GM18909 (cell line): ENCODE measurements around the gene MSI2.
"Not testable (repeated sequence)": the region's sequence is repeated elsewhere in the genome, so short reads cannot be mapped to it uniquely, and the experiment has no call there.

Experiments used
- ATAC-seq: cut with Tn5 transposase; IDR thresholded peaks from one replicate; pipeline ENCODE4 v1.9.1; 2021; ENCODE audit warnings: mild to moderate bottlenecking; ENCODE audit not compliant: unreplicated experiment, poor library complexity

Gene MSI2

DNA sequence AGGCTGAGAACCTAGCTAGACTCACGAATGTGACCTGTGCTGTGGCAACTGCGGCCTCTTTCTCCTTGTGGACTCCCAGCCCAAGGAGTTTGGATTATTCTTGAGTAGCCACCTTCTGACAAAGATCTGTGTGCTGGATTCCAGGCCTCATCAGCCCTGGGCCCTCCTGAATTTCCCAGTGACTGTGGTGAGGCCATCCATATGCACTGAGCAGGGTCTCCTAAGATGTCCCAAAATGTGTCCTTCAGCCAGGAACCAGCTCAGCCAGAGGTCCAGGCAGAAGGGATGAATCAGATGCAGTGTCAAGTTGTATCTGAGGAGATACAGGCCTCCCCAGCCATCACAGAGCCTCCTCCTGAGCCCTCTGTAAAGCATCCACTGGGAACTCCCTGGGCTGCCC is 364.3 kb downstream of the MSI2 start:
- no peak for ATAC-seq

DNA sequence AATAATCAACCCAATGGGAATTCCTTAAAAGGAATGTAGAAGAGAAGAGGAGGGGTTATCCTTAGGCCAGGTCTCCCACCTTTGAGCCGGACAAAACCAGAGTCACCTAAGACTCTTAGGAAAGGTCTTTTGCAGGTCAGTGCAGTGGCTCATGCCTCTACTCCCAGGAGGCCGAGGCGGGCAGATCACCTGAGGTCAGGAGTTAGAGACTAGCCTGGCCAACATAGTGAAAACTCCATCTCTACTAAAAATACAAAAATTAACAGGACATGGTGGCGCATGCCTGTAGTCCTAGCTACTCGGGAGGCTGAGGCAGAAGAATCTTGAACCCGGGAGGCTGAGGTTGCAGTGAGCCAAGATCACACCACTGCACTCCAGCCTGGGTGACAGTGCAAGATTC is 365.5 kb downstream of the MSI2 start:
- not testable (repeated sequence) for ATAC-seq

DNA sequence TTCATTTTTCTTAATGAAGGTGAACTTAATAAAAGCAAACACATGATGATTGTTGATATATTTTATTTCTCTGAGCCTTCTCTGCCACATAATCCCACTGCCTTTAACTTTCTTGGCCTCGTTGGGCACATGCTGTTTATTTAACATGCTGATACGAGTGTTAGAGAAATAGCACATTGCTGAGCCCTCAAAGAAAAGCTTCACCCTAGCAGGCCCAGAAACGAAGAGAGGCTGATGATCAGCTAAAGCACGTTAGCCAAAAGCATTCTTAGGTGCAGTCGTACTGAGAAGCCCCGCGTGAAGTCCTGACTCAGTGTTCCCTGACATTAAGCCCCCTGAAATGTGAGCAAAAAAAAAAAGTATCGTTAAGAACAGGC is 366.0 kb downstream of the MSI2 start:
- no peak for ATAC-seq

DNA sequence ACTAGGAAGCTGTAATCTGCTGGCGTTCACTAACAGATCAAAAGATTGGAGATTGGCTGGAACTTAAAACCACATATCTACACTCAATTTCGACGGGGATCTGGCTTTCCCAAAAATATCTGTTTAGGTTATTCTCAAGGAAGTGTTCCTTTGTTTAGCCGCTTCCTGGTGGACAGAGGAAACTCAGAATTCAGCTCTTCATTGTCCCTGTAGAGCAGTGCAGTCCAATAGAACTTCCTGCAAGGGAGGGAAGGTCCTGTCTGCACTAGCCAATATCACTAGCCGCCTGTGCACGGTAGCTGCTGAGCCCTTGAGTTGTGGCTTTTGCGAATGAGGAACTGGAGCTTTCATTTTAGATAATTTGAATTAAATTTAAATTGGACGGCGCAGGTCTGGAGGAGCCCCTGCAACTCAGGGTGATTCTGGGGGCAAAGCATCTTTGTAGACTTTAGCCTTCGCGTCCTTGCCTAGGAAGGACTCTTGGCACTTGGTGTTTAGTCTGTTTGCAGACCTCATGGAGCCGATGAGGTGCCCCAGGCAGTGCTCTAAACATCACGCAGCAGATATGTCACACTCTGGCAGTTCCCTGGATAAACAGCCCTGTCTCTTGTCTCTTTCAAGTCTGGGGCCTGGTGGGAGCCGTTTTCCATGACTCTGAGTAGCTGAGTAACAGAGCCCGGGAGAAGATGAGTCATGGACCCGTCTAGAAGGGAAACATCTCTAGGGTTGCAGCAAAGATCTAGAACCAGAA is 366.5 kb downstream of the MSI2 start:
- peak; percentile 72 for ATAC-seq

DNA sequence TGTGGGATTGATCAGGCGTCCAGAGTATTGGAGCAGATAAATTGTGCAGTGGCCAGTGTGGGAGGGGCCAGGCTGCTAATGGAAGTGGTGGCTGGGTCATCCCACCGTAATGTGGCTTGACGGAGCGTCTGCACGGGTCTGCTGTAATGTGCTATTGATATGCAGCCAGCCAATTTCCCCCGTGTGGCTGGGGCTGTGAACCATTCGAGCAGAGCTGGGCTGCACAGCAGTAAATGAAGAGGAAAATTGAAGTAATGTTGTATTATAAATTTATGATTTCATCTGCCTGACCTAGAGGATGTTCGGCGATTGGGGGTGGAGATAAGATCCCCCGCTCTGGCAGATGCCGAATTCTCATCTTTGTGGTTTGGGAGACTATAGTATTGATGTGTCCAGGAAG is 367.3 kb downstream of the MSI2 start:
- ATAC-seq, result no peak

DNA sequence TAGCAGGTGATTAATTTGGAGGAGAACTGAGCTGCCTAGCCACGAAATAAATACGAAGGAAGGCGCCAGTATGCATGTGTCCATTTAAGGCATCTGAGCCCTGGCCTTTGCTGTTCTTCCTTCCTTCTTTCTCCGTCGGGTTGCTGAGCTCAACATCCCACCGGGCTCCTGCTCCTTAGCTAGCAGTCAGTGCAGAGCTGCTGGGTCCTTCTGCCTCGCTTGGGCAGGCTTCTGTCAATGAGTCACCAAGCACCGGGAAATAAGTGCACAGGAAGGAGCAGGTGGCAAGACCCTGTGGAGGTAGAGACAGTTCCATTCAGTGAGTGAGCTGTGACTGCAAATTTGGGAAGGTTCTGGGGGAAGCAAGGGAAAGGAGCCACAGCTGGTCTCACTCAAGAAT is 368.1 kb downstream of the MSI2 start:
- peak; percentile 45 for ATAC-seq

DNA sequence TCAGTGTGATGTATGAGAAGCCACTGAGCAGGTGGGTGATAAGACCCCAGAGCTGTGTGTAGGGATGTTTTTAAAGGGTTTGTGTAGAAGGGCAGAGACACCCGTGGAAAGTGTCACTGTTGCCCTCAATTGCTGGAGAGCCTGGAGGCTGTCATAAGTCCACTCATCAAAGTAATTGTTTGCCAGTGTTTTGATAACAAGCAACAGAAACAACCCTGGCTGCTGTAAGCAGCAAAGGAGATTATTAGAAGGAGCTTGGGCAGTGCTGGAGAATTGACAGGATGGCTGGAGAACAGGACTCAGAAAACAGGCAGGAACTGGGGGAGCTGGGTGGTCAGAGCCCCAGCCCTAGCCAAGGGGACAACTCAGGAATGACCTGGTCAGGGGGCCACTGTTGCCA is 369.2 kb downstream of the MSI2 start:
- no peak for ATAC-seq

DNA sequence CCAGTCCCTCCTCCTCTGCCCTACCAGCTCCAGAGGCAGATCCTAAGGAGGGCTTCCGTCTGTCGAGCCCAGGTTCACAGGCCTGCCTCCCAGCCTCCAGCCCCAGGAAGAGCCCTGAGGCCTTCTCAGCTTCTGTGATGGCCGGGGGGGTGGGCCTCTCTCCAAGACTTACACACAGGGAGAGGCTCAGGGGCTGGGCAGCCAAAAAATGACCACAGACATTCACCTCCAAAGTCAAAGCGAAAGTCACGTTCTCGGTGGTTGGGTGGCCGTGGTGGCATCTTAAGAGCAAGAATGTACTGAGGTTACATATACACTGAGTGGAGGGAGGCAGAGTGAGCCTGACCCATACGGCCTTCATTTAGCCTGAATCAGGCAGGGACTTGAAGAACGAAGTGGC is 369.6 kb downstream of the MSI2 start:
- ATAC-seq, result no peak

DNA sequence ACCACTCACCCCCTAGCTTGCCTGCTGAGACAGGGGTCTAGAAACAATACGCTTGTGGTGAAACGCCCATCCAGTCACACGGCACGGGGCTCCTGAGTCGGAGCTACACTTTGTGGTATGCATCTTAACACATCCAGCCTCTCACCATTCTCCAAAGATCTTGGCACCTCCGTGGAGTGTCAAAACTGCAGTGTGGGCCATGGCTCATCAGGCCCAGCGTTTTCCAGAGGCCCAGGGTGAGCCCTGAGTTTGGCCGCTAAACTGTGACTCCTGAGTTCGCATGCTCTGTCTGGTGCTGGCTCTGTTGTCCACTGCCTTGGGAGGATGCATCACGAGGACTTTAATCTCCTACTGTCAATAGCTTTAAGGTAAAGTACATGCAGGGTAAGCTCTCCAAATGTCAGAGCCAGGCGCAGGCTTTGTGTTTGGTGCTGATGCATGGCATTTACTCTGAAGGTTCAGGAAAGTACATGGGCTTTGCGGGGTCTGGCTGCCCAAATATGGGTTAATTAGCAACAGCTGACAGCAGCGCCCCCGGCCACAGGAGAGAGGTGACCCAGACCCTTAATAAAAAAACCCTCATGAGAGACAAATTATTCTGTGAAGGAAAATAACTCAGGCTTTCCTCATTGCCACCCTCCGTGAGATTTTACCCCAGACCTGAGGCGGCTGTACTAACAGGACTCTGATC is 370.3 kb downstream of the MSI2 start:
- ATAC-seq, result no peak

DNA sequence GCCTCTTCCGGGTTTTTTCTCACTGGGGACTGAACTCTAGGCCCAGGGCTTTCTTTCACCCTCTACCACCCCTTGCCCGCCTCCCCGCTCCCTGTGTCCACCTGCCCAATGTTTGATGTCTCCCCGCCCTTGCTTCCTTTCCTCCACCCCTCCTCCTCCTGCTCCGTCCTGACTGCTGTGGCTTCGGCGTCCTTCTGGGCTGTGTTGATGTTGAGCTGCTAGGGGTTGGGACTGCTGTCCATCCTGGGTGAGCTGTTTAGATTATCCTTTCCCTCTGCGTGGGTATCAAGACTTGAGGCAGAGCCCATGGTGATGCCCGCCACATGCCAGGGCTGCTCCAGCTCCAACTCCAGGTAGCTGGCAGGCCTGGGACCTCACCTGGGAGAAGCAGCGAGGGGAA is 371.3 kb downstream of the MSI2 start:
- ATAC-seq, result no peak

DNA sequence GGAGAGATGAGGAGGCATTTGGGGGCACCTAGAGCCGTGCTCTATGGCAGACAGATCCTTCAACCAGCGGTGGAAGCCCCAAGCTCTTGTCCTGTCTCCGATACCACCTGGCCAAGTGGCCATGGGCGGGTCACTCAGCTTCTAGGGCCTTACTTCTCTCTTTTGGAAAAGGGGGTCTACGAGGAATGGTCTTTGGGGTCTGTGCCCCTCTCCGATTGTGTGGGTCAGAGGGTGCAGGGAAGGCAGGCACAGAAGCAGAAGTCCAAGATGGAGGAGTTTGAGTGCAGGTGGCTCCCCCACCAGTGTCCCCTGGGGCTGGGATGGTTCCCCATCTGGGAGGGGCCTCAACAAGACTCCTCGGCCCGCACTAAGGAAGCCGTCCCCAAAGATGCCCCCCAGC is 372.1 kb downstream of the MSI2 start:
- no peak for ATAC-seq

DNA sequence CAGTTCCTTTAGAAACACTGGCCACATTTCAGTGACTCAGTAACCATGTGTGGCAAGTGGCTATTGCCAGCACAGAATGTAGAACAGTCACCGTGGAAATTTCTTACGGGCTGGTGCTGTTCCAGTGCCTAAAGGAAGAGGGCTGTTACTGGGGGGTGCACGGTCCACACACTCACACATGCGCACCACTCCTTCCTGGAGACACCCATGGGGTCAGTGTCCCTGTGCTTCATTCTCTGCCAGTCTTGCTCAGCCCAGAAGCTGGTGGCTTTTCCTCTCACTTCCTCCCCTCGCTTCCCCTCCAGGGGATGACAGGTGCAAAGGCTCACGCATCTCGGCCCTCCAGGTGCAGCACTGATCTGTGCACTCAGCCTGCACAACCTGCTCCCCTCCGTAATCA is 373.1 kb downstream of the MSI2 start:
- ATAC-seq, result peak; percentile 84

DNA sequence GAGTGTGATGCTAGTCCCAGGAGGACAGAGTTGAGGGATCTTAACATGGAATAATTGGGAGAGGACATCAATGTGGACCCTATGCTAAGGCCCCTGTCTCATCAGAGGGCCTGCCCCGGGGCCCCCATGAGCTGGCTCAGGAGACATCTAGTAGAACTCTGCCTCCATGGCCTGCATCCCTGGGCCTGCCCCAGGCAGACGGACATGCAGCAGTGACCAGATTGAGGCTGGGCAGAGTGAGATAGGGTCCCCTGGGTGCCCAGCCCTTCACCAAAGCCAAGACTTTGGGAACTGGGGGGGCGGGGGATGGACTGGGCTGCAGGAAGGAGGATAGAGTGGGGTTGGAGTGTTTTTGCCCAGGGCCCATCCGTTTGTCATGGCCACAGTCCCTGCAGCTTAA is 373.6 kb downstream of the MSI2 start:
- ATAC-seq, result no peak

DNA sequence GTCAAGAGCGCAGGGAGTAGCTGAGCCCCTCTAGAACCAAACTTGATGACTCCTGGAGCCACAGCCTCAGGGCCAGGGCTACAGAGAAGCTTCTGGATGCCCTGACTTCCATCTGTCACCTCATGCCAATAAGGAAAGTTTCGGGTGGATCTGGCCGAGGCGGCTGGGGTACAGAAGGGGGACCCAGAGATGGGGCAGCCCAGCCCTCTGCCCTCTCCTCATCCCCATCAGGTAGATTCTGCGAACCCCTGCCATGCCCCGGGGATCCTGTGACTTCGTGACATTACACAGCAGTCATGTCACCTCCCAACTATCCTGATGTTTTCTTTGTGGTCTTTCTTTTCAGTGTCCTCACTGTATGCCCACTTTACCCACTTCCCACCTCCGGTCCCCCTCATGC is 374.4 kb downstream of the MSI2 start:
- ATAC-seq, result no peak

DNA sequence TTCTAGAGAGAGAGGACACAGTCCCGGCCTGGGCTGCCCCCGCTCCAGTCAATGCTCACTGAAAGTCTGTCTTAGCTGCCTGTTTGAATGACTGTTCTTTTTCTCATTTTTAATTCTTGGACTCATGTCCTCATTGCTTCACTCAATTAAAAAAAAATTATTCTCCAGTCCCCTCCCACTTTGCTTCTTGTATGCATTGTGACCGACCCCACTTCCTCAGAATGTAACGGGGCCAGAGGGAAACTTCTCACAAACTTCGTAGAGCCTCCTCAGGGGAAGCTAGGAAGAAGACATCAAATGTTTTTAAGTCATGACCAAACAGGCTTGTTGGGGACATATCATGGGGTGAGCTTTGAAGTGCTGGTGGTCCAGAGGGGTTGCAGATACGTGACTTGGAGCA is 375.5 kb downstream of the MSI2 start:
- no peak for ATAC-seq

DNA sequence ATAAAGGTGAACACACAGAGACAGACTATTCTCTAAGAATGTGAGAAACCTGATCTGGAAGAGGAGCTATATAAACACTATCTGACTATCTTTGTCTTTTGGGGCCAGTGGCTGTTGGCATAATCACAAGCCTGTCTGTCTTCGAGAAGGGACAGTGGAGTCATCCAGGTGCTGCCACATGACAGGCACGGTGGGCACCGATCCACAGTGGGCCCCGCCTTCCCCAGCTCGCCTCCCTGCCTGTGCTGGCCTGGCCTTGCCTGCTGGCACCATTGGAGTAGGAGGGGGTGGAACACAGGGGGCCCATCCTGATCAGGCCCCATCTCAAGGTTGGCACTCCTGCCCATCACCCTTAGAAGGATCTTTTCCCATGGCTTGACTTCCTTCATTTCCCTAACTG is 376.0 kb downstream of the MSI2 start:
- no peak for ATAC-seq

DNA sequence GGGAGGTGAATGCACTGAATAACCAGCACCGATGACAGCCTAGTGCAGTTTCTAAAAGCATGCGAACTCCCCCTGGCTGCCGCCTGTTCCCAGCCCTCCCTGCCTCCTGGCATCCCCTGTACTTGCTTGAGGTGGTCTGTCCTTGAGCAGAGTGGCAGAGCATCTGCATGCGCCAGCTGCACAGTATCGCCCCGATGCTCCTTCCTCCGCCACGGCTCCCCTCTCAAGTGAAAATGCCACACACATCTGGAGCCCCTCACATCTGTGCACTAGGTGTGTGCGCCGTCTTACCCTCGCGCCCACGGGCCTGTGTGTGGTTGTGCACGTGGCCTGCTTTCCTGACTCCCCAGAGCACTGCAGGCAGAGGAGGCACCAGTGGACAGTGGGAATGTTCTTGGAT is 376.9 kb downstream of the MSI2 start:
- ATAC-seq, result no peak

DNA sequence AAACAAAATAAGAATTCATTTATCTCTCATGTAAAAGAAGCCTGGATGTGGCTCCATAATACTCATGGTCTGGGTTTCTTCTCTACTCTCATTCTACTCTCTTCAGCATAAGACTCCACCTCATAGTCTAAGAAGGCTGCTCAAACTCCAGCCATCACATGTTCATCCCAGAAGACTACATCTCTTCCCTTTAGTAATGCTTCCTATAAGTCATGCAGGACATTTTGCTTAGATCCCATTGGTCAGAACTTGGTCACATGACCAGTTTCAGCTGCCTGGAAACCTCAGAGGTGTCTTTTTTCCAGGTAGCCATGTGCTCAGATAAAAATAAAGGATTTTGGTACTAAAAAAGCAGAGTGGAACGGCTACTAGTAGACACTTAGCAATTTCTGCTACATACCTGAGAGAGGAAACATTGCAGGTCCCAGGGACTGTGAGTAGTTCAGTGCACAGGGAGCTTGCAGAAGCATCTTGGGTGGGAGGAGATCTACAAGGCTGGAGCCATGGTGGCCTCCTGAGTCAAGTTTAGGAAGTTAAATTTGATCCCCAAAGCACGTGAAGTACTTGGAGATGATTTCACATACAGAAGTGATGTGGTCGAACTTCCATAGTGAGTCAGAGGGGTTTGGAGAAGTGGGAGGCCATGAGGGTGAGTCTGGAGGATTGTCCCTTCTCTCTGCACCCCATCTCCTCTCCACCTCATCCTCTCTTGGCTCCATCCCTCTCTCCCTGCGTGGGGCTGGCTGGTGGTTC is 378.6 kb downstream of the MSI2 start:
- no peak for ATAC-seq

DNA sequence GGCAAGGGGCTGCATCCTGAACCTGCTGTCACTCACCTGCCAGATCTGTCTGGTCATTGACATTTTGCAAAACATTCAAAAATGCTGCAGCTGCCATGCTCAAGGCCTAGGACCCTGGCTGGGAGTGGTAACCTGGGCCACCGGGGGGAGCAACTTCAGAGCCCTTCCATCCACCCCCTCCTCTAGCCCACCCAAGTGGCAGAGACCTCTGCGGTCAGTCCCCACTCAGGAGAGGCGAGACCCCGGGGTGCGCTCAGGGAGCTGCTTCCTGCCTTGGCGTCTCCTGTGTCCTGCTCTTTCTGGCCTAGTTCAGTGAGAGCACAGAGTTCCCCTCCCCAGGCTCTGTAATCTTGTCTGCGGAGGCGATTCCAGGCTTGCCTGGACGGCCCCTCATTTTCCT is 380.0 kb downstream of the MSI2 start:
- ATAC-seq, result no peak

DNA sequence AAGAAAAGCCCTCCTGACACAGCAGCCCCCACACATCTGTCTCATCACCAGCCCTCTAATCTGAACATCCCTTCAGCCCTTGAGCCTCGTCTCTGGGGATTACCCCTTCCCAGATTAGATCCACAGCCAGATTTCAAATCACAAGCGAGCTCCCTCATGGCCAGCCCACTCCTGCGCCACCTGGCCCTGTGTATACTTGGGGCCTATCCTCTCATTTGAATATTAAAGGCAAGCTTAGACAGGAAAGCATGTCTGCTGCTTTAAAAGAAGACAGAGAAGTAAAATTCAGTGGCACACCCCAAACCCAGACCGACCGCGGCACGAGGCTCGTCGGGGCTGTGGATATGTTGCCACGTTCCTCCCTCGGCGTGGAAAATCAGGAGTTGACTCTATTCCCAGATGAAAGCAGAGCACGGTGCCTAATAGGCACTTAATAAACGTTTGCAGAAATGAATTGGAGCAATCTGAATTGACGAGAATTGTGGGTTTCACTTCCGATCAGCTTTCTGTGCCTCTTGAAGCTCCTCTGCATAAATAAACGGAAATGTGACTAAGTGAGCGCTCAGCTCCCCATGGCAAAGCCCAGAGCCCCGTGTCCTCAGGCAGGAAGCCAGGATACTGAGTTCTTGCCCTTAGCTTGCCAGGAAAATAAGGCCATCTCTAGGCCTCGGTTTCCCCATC is 380.8 kb downstream of the MSI2 start:
- ATAC-seq, result no peak

DNA sequence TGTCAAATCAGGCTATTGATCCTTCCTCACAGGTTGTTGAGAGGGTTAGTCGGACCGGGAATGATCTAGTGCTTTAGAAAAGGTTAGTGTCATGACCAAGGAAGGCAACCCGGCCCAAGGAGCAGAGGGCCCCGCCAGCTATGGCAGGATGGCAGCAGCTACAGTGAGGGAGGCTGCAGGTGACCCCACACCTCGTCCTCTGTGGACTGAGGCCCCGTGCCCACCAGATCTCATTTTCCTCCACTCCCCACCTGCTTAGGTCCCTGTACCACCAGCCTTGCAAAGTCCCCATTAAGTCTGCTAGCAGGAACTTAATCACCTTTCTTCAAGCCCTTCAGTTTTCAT is 381.3 kb downstream of the MSI2 start:
- no peak for ATAC-seq
